Cardiac muscle cell (in vitro differentiated cells and primary cell): ENCODE results near the gene CYP8B1. TPM values are rescaled to one million over a fixed set of nuclear protein-coding genes. Genes with fewer than 3 reads are reported as not detected.

ENCODE experiments used
- DNase-seq, 2 donors: peaks; one replicate each; pipeline versions ENCODE4 v3.0.0 to v3.0.0-alpha.2; 2010 to 2017; ENCODE audit warnings: low read depth in 1 of 2, low spot score in 1 of 2
- H3K27ac ChIP-seq: fragments of 200-600 bp; sonication (generic); 2 replicates; pipeline ENCODE4 v1.5.1; 2016
- H3K27me3 ChIP-seq: fragments of 200-600 bp; sonication (generic); 2 replicates; pipeline ENCODE4 v1.6.0; 2016; ENCODE audit warnings: control low read depth
- H3K36me3 ChIP-seq: fragments of 200-600 bp; sonication (generic); 2 replicates; pipeline ENCODE4 v1.5.1; 2016; ENCODE audit warnings: control low read depth
- H3K4me1 ChIP-seq: fragments of 200-600 bp; sonication (generic); 2 replicates; pipeline ENCODE4 v1.8.1; 2017; ENCODE audit warnings: low read depth, mild to moderate bottlenecking, mixed run types
- H3K4me3 ChIP-seq: fragments of 200-600 bp; sonication (generic); 2 replicates; pipeline ENCODE4 v1.5.1; 2016; ENCODE audit warnings: mild to moderate bottlenecking
- H3K9me3 ChIP-seq: fragments of 200-600 bp; sonication (generic); 2 replicates; pipeline ENCODE4 v1.5.1; 2017; ENCODE audit warnings: low read depth, mild to moderate bottlenecking, control low read depth
- polyA plus RNA-seq: library from polyadenylated mRNA; unstranded; fragments of >200 nt; fragmentation: Nextera tagmentation; extraction: Ambion mirVana; gene quantifications from 2 replicates; pipeline ENCODE4 v1.2.1, GENCODE V29; 2016
- total RNA-seq: library from RNA; depleted of rRNA; stranded (reverse); fragments of >200 nt; gene quantifications from 2 replicates; pipeline ENCODE4 v1.2.3, GENCODE V29; 2016
- TF ChIP-seq, protein P1 (sequence below): IDR thresholded peaks from 2 replicates; pipeline ENCODE4 v1.5.1; 2012; ENCODE audit warnings: low read depth, mild to moderate bottlenecking, low read length

CYP8B1 gene
- total and polyA plus RNA-seq, 2 experiments from 2014 or later = not detected

DNA sequence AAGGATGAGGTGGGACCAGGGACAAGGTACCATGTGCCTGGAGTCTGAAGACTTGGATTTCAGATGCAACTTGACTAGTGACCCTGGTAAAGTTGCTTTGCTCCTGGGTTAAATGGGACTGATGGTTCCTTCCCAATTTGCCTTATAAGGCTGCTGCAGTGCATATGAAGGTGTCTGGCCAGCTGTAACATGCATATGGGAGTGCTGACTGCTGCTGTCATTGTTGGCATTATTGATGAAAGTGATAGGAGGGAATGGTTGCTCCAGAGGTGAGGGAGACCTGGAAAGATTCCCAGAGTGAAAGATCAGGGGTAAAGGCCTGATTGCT lies 20.5 kb downstream of the CYP8B1 start:
- TF ChIP-seq, protein P1, sequence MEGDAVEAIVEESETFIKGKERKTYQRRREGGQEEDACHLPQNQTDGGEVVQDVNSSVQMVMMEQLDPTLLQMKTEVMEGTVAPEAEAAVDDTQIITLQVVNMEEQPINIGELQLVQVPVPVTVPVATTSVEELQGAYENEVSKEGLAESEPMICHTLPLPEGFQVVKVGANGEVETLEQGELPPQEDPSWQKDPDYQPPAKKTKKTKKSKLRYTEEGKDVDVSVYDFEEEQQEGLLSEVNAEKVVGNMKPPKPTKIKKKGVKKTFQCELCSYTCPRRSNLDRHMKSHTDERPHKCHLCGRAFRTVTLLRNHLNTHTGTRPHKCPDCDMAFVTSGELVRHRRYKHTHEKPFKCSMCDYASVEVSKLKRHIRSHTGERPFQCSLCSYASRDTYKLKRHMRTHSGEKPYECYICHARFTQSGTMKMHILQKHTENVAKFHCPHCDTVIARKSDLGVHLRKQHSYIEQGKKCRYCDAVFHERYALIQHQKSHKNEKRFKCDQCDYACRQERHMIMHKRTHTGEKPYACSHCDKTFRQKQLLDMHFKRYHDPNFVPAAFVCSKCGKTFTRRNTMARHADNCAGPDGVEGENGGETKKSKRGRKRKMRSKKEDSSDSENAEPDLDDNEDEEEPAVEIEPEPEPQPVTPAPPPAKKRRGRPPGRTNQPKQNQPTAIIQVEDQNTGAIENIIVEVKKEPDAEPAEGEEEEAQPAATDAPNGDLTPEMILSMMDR = no peak
- no peaks in the 10 kb centered on the region for H3K9me3 ChIP-seq
- no peak overlapping the region for H3K4me3 ChIP-seq
- H3K36me3 ChIP-seq = no peaks in the 10 kb centered on the region
- no peak overlapping the region for H3K27ac ChIP-seq
- DNase-seq = no peak
- H3K4me1 ChIP-seq = no peaks in the 10 kb centered on the region
- H3K27me3 ChIP-seq = no peaks in the 10 kb centered on the region

DNA sequence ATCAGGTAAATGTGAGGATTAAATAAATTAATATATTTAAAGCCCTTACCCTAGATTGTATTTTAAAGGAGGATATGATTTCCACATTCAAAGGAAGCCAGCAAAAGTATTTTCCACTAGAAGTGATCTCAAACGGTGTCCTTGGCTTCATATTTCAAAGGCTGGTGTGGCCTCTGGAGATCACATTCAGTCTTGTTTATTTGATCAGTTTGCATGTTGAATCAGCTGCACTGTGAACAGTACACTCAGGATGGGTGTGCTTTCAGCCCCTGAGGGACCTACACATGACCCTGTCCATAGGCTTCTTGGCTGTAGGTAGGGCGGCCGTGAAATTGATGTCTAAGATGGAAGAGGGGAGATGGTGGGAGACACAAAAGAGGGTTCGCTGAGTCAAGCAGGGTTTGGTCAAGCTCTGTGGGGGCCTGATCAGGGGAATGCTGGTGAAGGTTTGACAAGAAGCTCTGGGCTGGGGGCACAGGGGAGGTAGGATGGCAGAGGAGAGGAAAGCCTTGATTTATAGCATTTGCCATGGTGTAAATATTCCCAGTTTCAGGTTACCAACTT lies 21.9 kb downstream of the CYP8B1 start:
- no peaks in the 10 kb centered on the region for H3K27me3 ChIP-seq
- H3K4me3 ChIP-seq = no peak overlapping the region
- H3K9me3 ChIP-seq = no peaks in the 10 kb centered on the region
- DNase-seq = no peak
- TF ChIP-seq, protein P1 = no peak
- no peaks in the 10 kb centered on the region for H3K4me1 ChIP-seq
- H3K27ac ChIP-seq = no peak overlapping the region
- no peaks in the 10 kb centered on the region for H3K36me3 ChIP-seq

DNA sequence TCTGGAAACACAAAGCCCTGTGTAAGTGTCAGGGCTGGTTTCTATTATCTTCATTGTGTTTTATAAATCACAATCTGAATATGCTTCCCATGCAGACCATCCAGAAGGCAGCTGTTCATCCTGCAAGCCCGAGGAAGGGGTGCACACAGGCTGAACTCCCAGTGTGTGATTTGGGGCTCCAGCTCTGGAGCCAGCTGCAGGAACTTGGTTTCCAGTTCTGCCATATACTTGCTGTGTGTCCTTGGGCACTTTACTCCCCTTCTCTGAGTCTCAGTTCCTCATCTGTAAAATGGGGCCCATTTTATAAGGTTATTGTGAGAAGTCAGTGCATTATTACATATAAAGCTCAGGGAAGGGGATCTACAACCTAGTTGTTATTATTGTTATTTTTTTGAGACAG lies 22.6 kb downstream of the CYP8B1 start:
- Histone ChIP-seq H3K36me3 (no peaks in the 10 kb centered on the region), H3K9me3 (no peaks in the 10 kb centered on the region), H3K4me1 (no peaks in the 10 kb centered on the region), H3K27ac (no peak overlapping the region), H3K27me3 (no peaks in the 10 kb centered on the region), H3K4me3 (no peak overlapping the region)
- DNase-seq = no peak
- TF ChIP-seq, protein P1 = no peak

DNA sequence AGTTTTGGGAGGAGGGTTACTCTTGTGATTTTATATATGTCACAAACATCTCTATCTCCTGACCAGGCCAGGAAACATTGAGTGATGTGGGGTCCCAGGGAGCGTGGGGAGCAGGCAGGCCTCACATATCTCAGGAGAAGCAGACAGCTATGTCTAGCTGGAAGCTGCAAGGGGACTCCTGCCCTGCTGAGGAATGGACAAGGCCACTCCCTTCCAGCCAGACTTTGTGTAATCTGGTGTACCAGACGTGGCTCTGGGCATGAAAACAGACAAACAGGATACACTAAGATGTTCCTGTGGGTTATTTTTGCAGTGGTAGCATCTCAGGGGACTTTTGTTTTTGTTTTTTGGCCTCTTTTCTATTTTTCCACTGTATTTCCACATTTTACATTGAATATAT lies 23.2 kb downstream of the CYP8B1 start:
- Histone ChIP-seq H3K27me3 (no peaks in the 10 kb centered on the region), H3K9me3 (no peaks in the 10 kb centered on the region), H3K4me1 (no peaks in the 10 kb centered on the region), H3K36me3 (no peaks in the 10 kb centered on the region), H3K27ac (no peak overlapping the region), H3K4me3 (no peak overlapping the region)
- DNase-seq = no peak
- TF ChIP-seq, protein P1 = no peak

GRCh38 chr3:42851228-42851834 lies 24.3 kb downstream of the CYP8B1 start:
- Histone ChIP-seq H3K36me3 (no peaks in the 10 kb centered on the region), H3K9me3 (no peaks in the 10 kb centered on the region), H3K27ac (no peak overlapping the region), H3K4me3 (no peak overlapping the region), H3K4me1 (no peaks in the 10 kb centered on the region), H3K27me3 (no peaks in the 10 kb centered on the region)
- TF ChIP-seq, protein P1 = no peak
- DNase-seq = no peak
